ENCODE measurements around the gene EMC1. TPM values are rescaled to one million over a fixed set of nuclear protein-coding genes. Genes with fewer than 3 reads are reported as not detected.
A peak's percentile ranks its signal among the peaks of the same experiment; 100 is the strongest.

Gene EMC1
- total RNA-seq, 2 donors from 2014 or later: 59.0 to 67.5 TPM

DNA sequence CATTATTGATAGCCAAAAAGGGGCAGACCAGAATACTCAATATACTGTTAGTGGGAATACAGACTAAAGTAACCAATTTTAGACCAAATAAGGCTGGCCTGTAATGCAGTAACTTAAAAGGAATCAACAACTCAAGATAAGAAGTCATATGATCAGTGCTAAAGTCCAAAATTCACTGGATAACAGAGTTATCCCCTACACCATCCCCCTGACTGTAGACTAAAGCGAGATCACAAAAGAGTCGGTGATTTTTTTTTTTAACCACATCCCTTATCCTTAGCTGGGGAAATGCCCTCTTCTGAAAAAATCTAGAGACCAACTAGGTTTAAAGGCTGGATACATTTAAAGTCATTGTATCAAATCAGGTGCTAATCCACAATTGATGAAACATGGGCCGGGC is 48.9 kb downstream of the EMC1 start:
- no peaks in the 10 kb centered on the region for H3K27me3 ChIP-seq (ENCODE audit: control insufficient read depth, insufficient read depth, low read length, poor library complexity, severe bottlenecking)
- no peak for TF ChIP-seq CTCF (conservative IDR thresholded peaks at IDR 0.05)
- no peaks in the 10 kb centered on the region for H3K9me3 ChIP-seq (ENCODE audit: control insufficient read depth, low read length)
- H3K9ac ChIP-seq (ENCODE audit: extremely low read depth, low read length, poor library complexity, severe bottlenecking): no peak overlapping the region
- WGBS, 2 experiments (ENCODE audit: insufficient coverage in 1 of 2, insufficient read length in 1 of 2): 88 to 93% methylated on average over 3 of the region's 3 CpGs
- DNase-seq: no peak
- H3K27ac Mint-ChIP-seq: no peak overlapping the region
- H3K4me3 Mint-ChIP-seq: no peak overlapping the region
- H3K27me3 Mint-ChIP-seq (ENCODE audit: insufficient read depth): no peaks in the 10 kb centered on the region
- H3K4me1 Mint-ChIP-seq: peaks cover 17% of the 10 kb centered on the region
- H3K36me3 ChIP-seq (ENCODE audit: control insufficient read depth, insufficient read depth, low read length): peaks cover 53% of the 10 kb centered on the region
- peaks cover 6% of the 10 kb centered on the region for H3K4me1 ChIP-seq (ENCODE audit: control insufficient read depth, insufficient read depth, low read length)
- H3K9me3 Mint-ChIP-seq: no peaks in the 10 kb centered on the region
- H3K4me3 ChIP-seq (ENCODE audit: low read length): peak overlapping the region; percentile 3
- peaks cover 30% of the 10 kb centered on the region for H3K36me3 Mint-ChIP-seq (ENCODE audit: low read depth)
- no peak overlapping the region for H3K27ac ChIP-seq (ENCODE audit: low read depth, low read length)

DNA sequence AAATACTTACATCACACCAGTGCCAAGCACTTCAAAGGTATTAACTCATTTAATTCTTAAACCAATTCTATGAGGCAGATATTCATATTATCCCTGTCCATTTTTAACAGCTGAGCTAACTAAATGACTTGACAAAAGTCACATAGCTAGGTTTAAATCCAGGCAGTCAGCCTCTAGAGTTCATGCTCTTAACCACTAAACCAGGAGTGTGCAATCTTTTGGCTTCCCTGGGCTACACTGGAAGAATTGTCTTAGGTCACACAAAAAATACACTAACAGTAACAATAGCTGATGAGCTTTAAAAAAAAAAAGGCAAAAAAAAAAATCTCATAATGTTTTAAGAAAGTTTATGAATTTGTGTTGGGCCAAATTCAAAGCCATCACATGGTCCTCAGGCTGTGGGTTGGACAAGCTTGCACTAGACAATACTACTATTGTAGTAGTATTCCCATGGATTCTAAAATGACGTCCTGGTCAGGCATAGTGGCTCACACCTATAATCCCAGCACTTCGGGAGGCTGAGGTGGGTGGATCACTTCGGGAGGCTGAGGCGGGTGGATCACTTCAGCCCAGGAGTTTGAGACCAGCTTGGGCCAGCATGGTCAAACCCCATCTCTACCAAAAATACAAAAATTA is 51.2 kb downstream of the EMC1 start:
- DNase-seq: no peak
- WGBS, 2 experiments (ENCODE audit: insufficient coverage in 1 of 2, insufficient read length in 1 of 2): 93 to 100% methylated on average over 1 to 4 of the region's 4 CpGs
- H3K27ac Mint-ChIP-seq: no peak overlapping the region
- peaks cover 12% of the 10 kb centered on the region for H3K4me1 Mint-ChIP-seq
- Histone ChIP-seq H3K27me3 (ENCODE audit: control insufficient read depth, insufficient read depth, low read length, poor library complexity, severe bottlenecking) (no peaks in the 10 kb centered on the region), H3K4me1 (ENCODE audit: control insufficient read depth, insufficient read depth, low read length) (peaks cover 6% of the 10 kb centered on the region), H3K36me3 (ENCODE audit: control insufficient read depth, insufficient read depth, low read length) (peaks cover 69% of the 10 kb centered on the region), H3K9me3 (ENCODE audit: control insufficient read depth, low read length) (no peaks in the 10 kb centered on the region), H3K4me3 (ENCODE audit: low read length) (no peak overlapping the region), H3K9ac (ENCODE audit: extremely low read depth, low read length, poor library complexity, severe bottlenecking) (no peak overlapping the region), H3K27ac (ENCODE audit: low read depth, low read length) (no peak overlapping the region)
- no peaks in the 10 kb centered on the region for H3K9me3 Mint-ChIP-seq
- peaks cover 49% of the 10 kb centered on the region for H3K36me3 Mint-ChIP-seq (ENCODE audit: low read depth)
- H3K4me3 Mint-ChIP-seq: no peak overlapping the region
- TF ChIP-seq CTCF (conservative IDR thresholded peaks at IDR 0.05): no peak
- H3K27me3 Mint-ChIP-seq (ENCODE audit: insufficient read depth): no peaks in the 10 kb centered on the region

- Mint-ChIP-seq H3K27me3 (ENCODE audit: insufficient read depth) (no peaks in the 10 kb centered on the region), H3K4me3 (no peak overlapping the region), H3K36me3 (ENCODE audit: low read depth) (peaks cover 49% of the 10 kb centered on the region), H3K4me1 (peaks cover 12% of the 10 kb centered on the region), H3K9me3 (no peaks in the 10 kb centered on the region), H3K27ac (no peak overlapping the region)
- Histone ChIP-seq H3K36me3 (ENCODE audit: control insufficient read depth, insufficient read depth, low read length) (peaks cover 63% of the 10 kb centered on the region), H3K4me3 (ENCODE audit: low read length) (no peak overlapping the region), H3K9ac (ENCODE audit: extremely low read depth, low read length, poor library complexity, severe bottlenecking) (no peak overlapping the region), H3K27ac (ENCODE audit: low read depth, low read length) (no peak overlapping the region), H3K9me3 (ENCODE audit: control insufficient read depth, low read length) (no peaks in the 10 kb centered on the region), H3K4me1 (ENCODE audit: control insufficient read depth, insufficient read depth, low read length) (peaks cover 6% of the 10 kb centered on the region), H3K27me3 (ENCODE audit: control insufficient read depth, insufficient read depth, low read length, poor library complexity, severe bottlenecking) (no peaks in the 10 kb centered on the region)
- WGBS, 2 experiments (ENCODE audit: insufficient coverage in 1 of 2, insufficient read length in 1 of 2): 89 to 93% methylated on average over 3 to 4 of the region's 4 CpGs
- no peak for DNase-seq
- TF ChIP-seq CTCF (conservative IDR thresholded peaks at IDR 0.05): no peak
These were observed 51.9 kb downstream of the EMC1 start for GRCh38 chr1:19199329-19199968.

Measured in endodermal cell (in vitro differentiated cells).